K562 (cell line): ENCODE measurements around the gene MCC.

Experiments
- CREB1 ChIP-seq, 2 experiments: sonication (generic) in 1 of 2; formaldehyde crosslinking in 1 of 2; IDR thresholded peaks; 2 replicates each; pipeline versions ENCODE4 v1.6.1 to v1.8.0; 2012 to 2022; ENCODE audit warnings: inconsistent platforms in 1 of 2, mild to moderate bottlenecking in 1 of 2, missing genetic modification reagents in 1 of 2, moderate library complexity in 1 of 2
- CTCF ChIP-seq, 3 experiments: IDR thresholded peaks in 2 of 3; conservative IDR thresholded peaks in 1 of 3; 2 replicates each; pipeline ENCODE4 v1.5.1; 2011 to 2012; ENCODE audit warnings: low read length in 3 of 3, mild to moderate bottlenecking in 3 of 3, control low read depth in 2 of 3, improper control_type of control experiment in 1 of 3, inconsistent platforms in 1 of 3, low read depth in 1 of 3, mixed read lengths in 1 of 3, moderate library complexity in 1 of 3; ENCODE audit not compliant: insufficient read depth in 2 of 3
- MAX ChIP-seq: sonication (generic); formaldehyde crosslinking; IDR thresholded peaks from 2 replicates; pipeline ENCODE4 v1.9.0; 2022; ENCODE audit warnings: mild to moderate bottlenecking, missing genetic modification reagents
- NR4A1 ChIP-seq, 2 experiments: fragments of 250-450 bp in 1 of 2; fragments of 450-650 bp in 1 of 2; sonication (Bioruptor Pico) in 1 of 2; IDR thresholded peaks; 2 replicates each; pipeline versions ENCODE4 v1.4.0 to v1.6.1; 2016 to 2020; ENCODE audit warnings: mild to moderate bottlenecking in 2 of 2, missing compliant biosample characterization in 1 of 2, missing genetic modification characterization in 1 of 2, moderate library complexity in 1 of 2
- POLR2A ChIP-seq: fragments of 450-650 bp; conservative IDR thresholded peaks from 2 replicates; pipeline ENCODE4 v1.6.1; 2016
- SMARCC2 ChIP-seq: fragments of 450-650 bp; IDR thresholded peaks from 2 replicates; pipeline ENCODE4 v1.6.1; 2017; ENCODE audit warnings: antibody characterized with exemption, moderate library complexity, mild to moderate bottlenecking, low read depth
- SUPT5H ChIP-seq: fragments of 450-650 bp; IDR thresholded peaks from 2 replicates; pipeline ENCODE4 v1.6.1; 2016
- TBL1XR1 ChIP-seq, 2 experiments: IDR thresholded peaks; 2 replicates each; pipeline ENCODE4 v1.6.1; 2012; ENCODE audit warnings: improper control_type of control experiment in 2 of 2, low read length in 2 of 2, mild to moderate bottlenecking in 1 of 2
- ZNF592 ChIP-seq: fragments of 450-650 bp; IDR thresholded peaks from 2 replicates; pipeline ENCODE4 v1.6.1; 2017; ENCODE audit warnings: antibody characterized with exemption, mild to moderate bottlenecking
- ZZZ3 ChIP-seq: fragments of 450-650 bp; IDR thresholded peaks from 2 replicates; pipeline ENCODE4 v1.6.1; 2016; ENCODE audit warnings: antibody characterized with exemption, mild to moderate bottlenecking, moderate library complexity
- TF ChIP-seq, protein P1 (sequence below): fragments of 450-650 bp; formaldehyde crosslinking; IDR thresholded peaks from 2 replicates; pipeline ENCODE4 v1.4.0; 2020; ENCODE audit warnings: mild to moderate bottlenecking, moderate library complexity

- TF ChIP-seq POLR2A (no peak), SMARCC2 (no peak), NR4A1 (CRISPR knock-in tag; IDR thresholded peaks at IDR 0.05) (no peak), NR4A1 (tag; IDR thresholded peaks at IDR 0.05) (no peak), CREB1 (IDR thresholded peaks at IDR 0.05) (no peak), CREB1 (CRISPR knock-in tag; IDR thresholded peaks at IDR 0.05) (no peak), MAX (CRISPR knock-in tag) (no peak), ZNF592 (no peak), CTCF (IDR thresholded peaks at IDR 0.05 in 2 of 3, conservative IDR thresholded peaks at IDR 0.05 in 1 of 3; ENCODE audit: insufficient read depth in 2 of 3, low read depth in 1 of 3, low read length in 3 of 3) (no peak), SUPT5H (no peak), ZZZ3 (no peak), TBL1XR1 (IDR thresholded peaks at IDR 0.05; ENCODE audit: low read length in 2 of 2) (no peak)
- TF ChIP-seq, protein P1, sequence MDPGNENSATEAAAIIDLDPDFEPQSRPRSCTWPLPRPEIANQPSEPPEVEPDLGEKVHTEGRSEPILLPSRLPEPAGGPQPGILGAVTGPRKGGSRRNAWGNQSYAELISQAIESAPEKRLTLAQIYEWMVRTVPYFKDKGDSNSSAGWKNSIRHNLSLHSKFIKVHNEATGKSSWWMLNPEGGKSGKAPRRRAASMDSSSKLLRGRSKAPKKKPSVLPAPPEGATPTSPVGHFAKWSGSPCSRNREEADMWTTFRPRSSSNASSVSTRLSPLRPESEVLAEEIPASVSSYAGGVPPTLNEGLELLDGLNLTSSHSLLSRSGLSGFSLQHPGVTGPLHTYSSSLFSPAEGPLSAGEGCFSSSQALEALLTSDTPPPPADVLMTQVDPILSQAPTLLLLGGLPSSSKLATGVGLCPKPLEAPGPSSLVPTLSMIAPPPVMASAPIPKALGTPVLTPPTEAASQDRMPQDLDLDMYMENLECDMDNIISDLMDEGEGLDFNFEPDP (CRISPR knock-in tag): no peak
Measured at GRCh38 chr5:113058706-113059226, 429.5 kb downstream of the MCC start.
